Diencephalon (tissue), 1 donor: ENCODE data around the gene SLC35G2. TPM values are rescaled to one million over a fixed set of nuclear protein-coding genes. Genes with fewer than 3 reads are reported as not detected.

Source experiments
- total RNA-seq: library from RNA; depleted of rRNA; stranded (reverse); fragments of >200 nt; gene quantifications from one replicate; pipeline ENCODE4 v1.2.3, GENCODE V29; 2014

Gene SLC35G2
- 33.0 TPM for total RNA-seq

GRCh38 chr3:136818769-136819391 lies at the start of gene SLC35G2:
Gene SLC35G2, plus strand, starts transcription at chr3:136819126. Its CDS starts 35,335 bp downstream, at chr3:136854461.

DNA sequence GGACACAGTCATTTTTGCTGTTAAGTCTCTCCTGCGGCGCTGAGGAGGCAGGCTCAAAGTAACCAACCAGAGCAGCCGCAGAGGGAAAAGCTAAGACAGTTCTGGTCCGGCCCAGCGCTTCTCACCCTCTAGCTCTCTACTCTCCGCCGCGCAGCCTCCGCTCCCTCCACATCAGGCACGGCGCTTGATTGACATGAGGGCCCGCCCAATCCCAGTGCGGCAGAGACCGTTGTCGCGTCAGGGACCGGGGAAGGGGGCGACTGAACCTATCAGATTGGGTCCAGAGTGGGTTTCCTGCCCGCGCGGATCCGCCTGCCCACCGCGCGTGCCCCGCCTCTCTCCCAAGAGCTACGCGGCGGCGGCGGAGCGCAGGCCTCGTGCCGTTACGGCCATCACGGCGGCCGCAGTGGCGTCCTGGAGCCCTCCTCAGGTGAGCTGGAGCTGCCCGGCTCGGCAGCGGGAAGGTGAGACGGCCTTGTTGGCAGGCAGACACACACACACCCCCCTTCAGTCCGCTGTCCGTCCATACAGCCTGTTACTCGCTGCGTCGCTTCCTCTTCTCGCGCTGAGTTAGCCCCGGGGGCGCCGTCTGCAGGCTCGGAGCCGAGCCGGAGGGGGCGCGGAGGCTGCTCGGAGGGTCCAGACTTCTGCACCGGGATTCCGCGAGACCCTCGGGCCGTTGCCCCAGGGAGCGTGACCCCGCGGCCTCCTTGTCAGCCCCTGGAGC lies 43.1 kb downstream of the SLC35G2 start, which contains the start of gene NCK1:
TSS of gene NCK1 (plus strand) at position 319 of the 727 bp plus-strand sequence. CDS start 65,794 bp downstream, outside the sequence.

Other genes starting within 250 kb of the SLC35G2 start
- gene STAG1, start 66.7 kb upstream of the SLC35G2 start, total RNA-seq: 63.2 TPM
- 42.7 TPM for gene NCK1, start 43.1 kb downstream of the SLC35G2 start, total RNA-seq
- gene IL20RB, start 138.9 kb downstream of the SLC35G2 start, total RNA-seq: 0.92 TPM